CD4-positive, alpha-beta T cell (primary cell): Measurements from ENCODE around the gene OCA2. TPM values are rescaled to one million over a fixed set of nuclear protein-coding genes. Genes with fewer than 3 reads are reported as not detected.

Experiments used
- ATAC-seq: fragments of 200-7000 bp; cut with Tn5 transposase; one replicate; pipeline ENCODE4 v1.10.0; 2022; ENCODE audit warnings: mild to moderate bottlenecking; ENCODE audit not compliant: poor library complexity
- CTCF ChIA-PET: fragments of 350-600 bp; sonication (Branson Sonifier 250); formaldehyde crosslinking; loops from one replicate; lab custom pipeline; 2021; ENCODE audit warnings: antibody characterized with exemption, inconsistent platforms; lab: Charles Lee
- POLR2A ChIA-PET: fragments of 350-600 bp; sonication (Branson Sonifier 250); formaldehyde crosslinking; loops from one replicate; lab custom pipeline; 2021; ENCODE audit warnings: antibody characterized with exemption, inconsistent platforms; lab: Charles Lee
- DNase-seq, 14 experiments: peaks; one replicate each; pipeline ENCODE4 v3.0.0-alpha.2; 2013 to 2020; ENCODE audit warnings: mixed read lengths in 2 of 14
- H3K27ac ChIP-seq, 2 donors: one replicate each; pipeline versions ENCODE4 v1.5.1 to v1.7.0; 2013; ENCODE audit warnings: low read length in 2 of 2, low read depth in 1 of 2, mild to moderate bottlenecking in 1 of 2
- H3K27me3 ChIP-seq, 2 experiments: 1 replicate in 1 of 2; 2 replicates in 1 of 2; pipeline versions ENCODE4 v1.6.1 to v1.7.0; 2013; ENCODE audit warnings: low read length in 2 of 2, control low read depth in 1 of 2, mild to moderate bottlenecking in 1 of 2, moderate library complexity in 1 of 2; ENCODE audit not compliant: insufficient read depth in 2 of 2, control insufficient read depth in 1 of 2
- H3K36me3 ChIP-seq: one replicate; pipeline ENCODE4 v1.6.1; 2013; ENCODE audit warnings: low read length, control low read depth; ENCODE audit not compliant: insufficient read depth
- H3K4me1 ChIP-seq: one replicate; pipeline ENCODE4 v1.6.1; 2013; ENCODE audit warnings: low read length, control low read depth; ENCODE audit not compliant: insufficient read depth
- H3K4me3 ChIP-seq: one replicate; pipeline ENCODE4 v1.5.1; 2013; ENCODE audit warnings: mild to moderate bottlenecking, low read length, moderate library complexity
- H3K9me3 ChIP-seq, 2 experiments: 1 replicate in 1 of 2; 2 replicates in 1 of 2; pipeline versions ENCODE4 v1.6.1 to v1.7.0; 2013; ENCODE audit warnings: low read length in 2 of 2, mild to moderate bottlenecking in 2 of 2, control low read depth in 1 of 2, moderate library complexity in 1 of 2; ENCODE audit not compliant: control insufficient read depth in 1 of 2, insufficient read depth in 1 of 2
- H3K27ac Mint-ChIP-seq: one replicate; pipeline ENCODE4 v1.8.0; 2020; ENCODE audit warnings: mixed read lengths
- H3K27me3 Mint-ChIP-seq: one replicate; pipeline ENCODE4 v1.8.0; 2021; ENCODE audit warnings: mixed read lengths
- H3K36me3 Mint-ChIP-seq: one replicate; pipeline ENCODE4 v1.8.0; 2021; ENCODE audit warnings: low read depth, mixed read lengths
- H3K4me1 Mint-ChIP-seq: one replicate; pipeline ENCODE4 v1.8.0; 2021; ENCODE audit warnings: low read depth, mixed read lengths
- H3K4me3 Mint-ChIP-seq: one replicate; pipeline ENCODE4 v1.8.0; 2020; ENCODE audit warnings: mild to moderate bottlenecking, mixed read lengths
- H3K9me3 Mint-ChIP-seq: one replicate; pipeline ENCODE4 v1.8.0; 2020; ENCODE audit warnings: mixed read lengths
- intact Hi-C, 2 experiments: fragments of 100-400 bp; cut with DNase I in 1 of 2; cut with micrococcal nuclease in 1 of 2; formaldehyde crosslinking; loops; one replicate each; pipeline versions ENCODE4 v1.15.1 to v1.9.0; 2023 to 2025; cut with DNase I, micrococcal nuclease
- total RNA-seq, 174 experiments: library from RNA in 2 of 174; stranded (reverse) in 2 of 174; gene quantifications; one replicate each; pipeline ENCODE4 v1.2.3 and lab custom pipeline; 2021 to 2026
- TF ChIP-seq, protein P1 (sequence below): fragments of 200-600 bp; IDR thresholded peaks from one replicate; pipeline ENCODE4 v1.8.0; 2022; ENCODE audit warnings: antibody characterized with exemption, mild to moderate bottlenecking

The OCA2 gene
- total RNA-seq, 2 experiments from 2014 or later = not detected

GRCh38 chr15:27868828-27869404 is 230.2 kb downstream of the OCA2 start:
- no peak overlapping the region for H3K4me3 ChIP-seq
- Mint-ChIP-seq H3K27me3 (no peaks in the 10 kb centered on the region), H3K4me3 (no peak overlapping the region), H3K36me3 (no peaks in the 10 kb centered on the region), H3K9me3 (no peaks in the 10 kb centered on the region), H3K27ac (no peak overlapping the region), H3K4me1 (no peaks in the 10 kb centered on the region)
- H3K36me3 ChIP-seq = no peaks in the 10 kb centered on the region
- H3K4me1 ChIP-seq = no peaks in the 10 kb centered on the region
- H3K27ac ChIP-seq = no peak overlapping the region
- ATAC-seq (no peak), DNase-seq (no peak)
- peaks cover 0 to 13% of the 10 kb centered on the region in 2 experiments for H3K9me3 ChIP-seq
- TF ChIP-seq, protein P1, sequence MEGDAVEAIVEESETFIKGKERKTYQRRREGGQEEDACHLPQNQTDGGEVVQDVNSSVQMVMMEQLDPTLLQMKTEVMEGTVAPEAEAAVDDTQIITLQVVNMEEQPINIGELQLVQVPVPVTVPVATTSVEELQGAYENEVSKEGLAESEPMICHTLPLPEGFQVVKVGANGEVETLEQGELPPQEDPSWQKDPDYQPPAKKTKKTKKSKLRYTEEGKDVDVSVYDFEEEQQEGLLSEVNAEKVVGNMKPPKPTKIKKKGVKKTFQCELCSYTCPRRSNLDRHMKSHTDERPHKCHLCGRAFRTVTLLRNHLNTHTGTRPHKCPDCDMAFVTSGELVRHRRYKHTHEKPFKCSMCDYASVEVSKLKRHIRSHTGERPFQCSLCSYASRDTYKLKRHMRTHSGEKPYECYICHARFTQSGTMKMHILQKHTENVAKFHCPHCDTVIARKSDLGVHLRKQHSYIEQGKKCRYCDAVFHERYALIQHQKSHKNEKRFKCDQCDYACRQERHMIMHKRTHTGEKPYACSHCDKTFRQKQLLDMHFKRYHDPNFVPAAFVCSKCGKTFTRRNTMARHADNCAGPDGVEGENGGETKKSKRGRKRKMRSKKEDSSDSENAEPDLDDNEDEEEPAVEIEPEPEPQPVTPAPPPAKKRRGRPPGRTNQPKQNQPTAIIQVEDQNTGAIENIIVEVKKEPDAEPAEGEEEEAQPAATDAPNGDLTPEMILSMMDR = no peak
- no peaks in the 10 kb centered on the region for H3K27me3 ChIP-seq
- ChIA-PET POLR2A (no interaction called here), CTCF (interaction anchor here (0.6 kb wide), 1 partner anchor 260 kb away, joined by 3 read pairs; no protein-coding TSS in a partner anchor)
- intact Hi-C loops = no loop called here

DNA sequence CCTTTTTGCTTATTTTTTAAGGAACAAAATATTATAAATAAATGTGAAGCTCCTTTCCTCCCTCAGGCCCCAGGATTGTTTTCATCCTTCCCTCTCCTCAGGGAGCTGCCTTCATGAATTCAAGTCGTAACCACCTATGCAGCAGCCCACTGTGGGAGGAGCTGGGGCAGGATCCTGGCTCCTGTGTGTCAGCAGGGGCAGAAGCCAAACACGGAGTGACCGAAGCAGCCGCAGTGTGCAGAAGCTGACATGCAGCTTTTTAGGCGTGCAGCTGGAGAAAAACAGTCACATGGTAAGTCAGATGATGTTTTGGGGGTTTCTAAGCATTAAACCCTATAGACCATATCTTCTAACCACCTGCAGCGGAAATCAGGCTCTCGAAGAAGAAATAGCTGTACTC is 231.3 kb downstream of the OCA2 start:
- DNase-seq (no peak), ATAC-seq (no peak)
- no peaks in the 10 kb centered on the region for H3K27me3 Mint-ChIP-seq
- CTCF ChIA-PET = no interaction called here
- Histone ChIP-seq H3K27ac (no peak overlapping the region), H3K27me3 (no peaks in the 10 kb centered on the region), H3K9me3 (peaks cover 0 to 18% of the 10 kb centered on the region in 2 experiments), H3K4me1 (no peaks in the 10 kb centered on the region), H3K36me3 (no peaks in the 10 kb centered on the region), H3K4me3 (no peak overlapping the region)
- H3K36me3 Mint-ChIP-seq = no peaks in the 10 kb centered on the region
- H3K4me1 Mint-ChIP-seq = no peaks in the 10 kb centered on the region
- no peak overlapping the region for H3K4me3 Mint-ChIP-seq
- H3K27ac Mint-ChIP-seq = no peak overlapping the region
- H3K9me3 Mint-ChIP-seq = no peaks in the 10 kb centered on the region
- TF ChIP-seq, protein P1 = no peak
- intact Hi-C loops = no loop called here
- POLR2A ChIA-PET = no interaction called here

DNA sequence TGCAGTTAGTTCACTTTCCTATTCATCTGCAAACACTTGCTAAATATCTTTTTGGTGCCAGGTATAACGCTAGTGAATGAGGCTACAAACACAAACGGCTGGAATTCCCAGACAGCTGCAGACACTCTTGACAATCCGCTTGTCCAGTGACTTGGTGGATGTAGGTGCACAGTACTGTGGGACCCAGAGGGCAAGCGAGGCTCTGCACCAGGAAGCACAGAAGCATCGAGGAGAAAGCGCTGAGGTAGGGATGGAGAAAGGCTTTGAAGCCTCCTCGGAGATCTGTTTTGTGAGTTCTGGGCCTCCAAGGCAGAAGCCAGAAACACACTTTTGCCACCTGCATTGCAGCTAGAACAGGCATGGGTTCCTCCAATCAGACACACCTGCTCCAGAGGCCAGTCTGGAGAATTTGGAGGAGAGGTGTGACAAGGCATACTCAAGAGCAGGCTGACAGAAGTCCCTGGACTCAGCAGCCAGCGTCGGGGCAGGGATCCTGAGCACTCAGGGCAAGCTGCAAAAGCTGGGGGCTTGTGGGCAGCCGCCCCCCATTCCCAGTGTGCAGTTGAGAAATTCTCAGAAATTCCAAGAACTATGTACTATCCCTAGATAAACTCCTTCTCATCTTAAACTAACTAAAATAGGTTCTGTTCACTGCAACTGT is 232.5 kb downstream of the OCA2 start:
- POLR2A ChIA-PET = no interaction called here
- Mint-ChIP-seq H3K4me1 (no peaks in the 10 kb centered on the region), H3K36me3 (no peaks in the 10 kb centered on the region), H3K27ac (no peak overlapping the region), H3K9me3 (no peaks in the 10 kb centered on the region), H3K4me3 (no peak overlapping the region), H3K27me3 (no peaks in the 10 kb centered on the region)
- H3K4me3 ChIP-seq = no peak overlapping the region
- no peaks in the 10 kb centered on the region for H3K36me3 ChIP-seq
- H3K27ac ChIP-seq = no peak overlapping the region
- intact Hi-C loops = no loop called here
- ATAC-seq (no peak), DNase-seq (no peak)
- TF ChIP-seq, protein P1 = no peak
- H3K4me1 ChIP-seq = no peaks in the 10 kb centered on the region
- CTCF ChIA-PET = no interaction called here
- H3K9me3 ChIP-seq = peaks cover 0 to 26% of the 10 kb centered on the region in 2 experiments
- no peaks in the 10 kb centered on the region for H3K27me3 ChIP-seq
